BE2C (cell line): ENCODE measurements around the gene C1orf141.
"Not testable (repeated sequence)": the region's sequence is repeated elsewhere in the genome, so short reads cannot be mapped to it uniquely, and the experiment has no call there.

Experiments used
- DNase-seq: peaks from one replicate; pipeline ENCODE4 v3.0.0-alpha.2; 2020
- H3K27me3 ChIP-seq: fragments of 250-450 bp; sonication (Bioruptor Pico); 2 replicates; pipeline ENCODE4 v1.5.1; 2020; ENCODE audit warnings: mild to moderate bottlenecking
- H3K36me3 ChIP-seq: fragments of 250-450 bp; sonication (Bioruptor Pico); 2 replicates; pipeline ENCODE4 v1.5.1; 2020; ENCODE audit warnings: mild to moderate bottlenecking
- H3K4me1 ChIP-seq: fragments of 250-450 bp; sonication (Bioruptor Pico); 2 replicates; pipeline ENCODE4 v1.5.1; 2020
- H3K4me3 ChIP-seq: 2 replicates; pipeline ENCODE4 v1.5.1; 2011; ENCODE audit warnings: low read depth, low read length
- H3K9me3 ChIP-seq: fragments of 250-450 bp; sonication (Bioruptor Pico); 2 replicates; pipeline ENCODE4 v1.5.1; 2020
- CTCF ChIP-seq: IDR thresholded peaks from 2 replicates; pipeline ENCODE4 v1.5.1; 2012; ENCODE audit warnings: mild to moderate bottlenecking, low read depth, low read length

Gene C1orf141

GRCh38 chr1:67159233-67159632 is 24.5 kb upstream of the C1orf141 start:
- H3K36me3 ChIP-seq, result no peaks in the 10 kb centered on the region
- no peaks in the 10 kb centered on the region for H3K9me3 ChIP-seq
- H3K27me3 ChIP-seq, result no peaks in the 10 kb centered on the region
- no peak for DNase-seq
- H3K4me1 ChIP-seq, result no peaks in the 10 kb centered on the region
- no peak overlapping the region for H3K4me3 ChIP-seq
- TF ChIP-seq CTCF, result no peak

GRCh38 chr1:67158401-67158800 is 23.6 kb upstream of the C1orf141 start:
- H3K9me3 ChIP-seq, result no peaks in the 10 kb centered on the region
- no peaks in the 10 kb centered on the region for H3K4me1 ChIP-seq
- H3K27me3 ChIP-seq, result no peaks in the 10 kb centered on the region
- TF ChIP-seq CTCF, result no peak
- DNase-seq, result no peak
- no peak overlapping the region for H3K4me3 ChIP-seq
- no peaks in the 10 kb centered on the region for H3K36me3 ChIP-seq

- Histone ChIP-seq H3K27me3 (no peaks in the 10 kb centered on the region; the same call in 1 of the 2 replicates), H3K4me3 (no peak overlapping the region), H3K4me1 (no peaks in the 10 kb centered on the region), H3K36me3 (no peaks in the 10 kb centered on the region), H3K9me3 (no peaks in the 10 kb centered on the region)
- no peak for TF ChIP-seq CTCF
- DNase-seq, result no peak
Observed at GRCh38 chr1:67150931-67151330, 16.2 kb upstream of the C1orf141 start.

GRCh38 chr1:67149179-67149770 is 14.5 kb upstream of the C1orf141 start:
- Histone ChIP-seq H3K36me3 (no peaks in the 10 kb centered on the region), H3K9me3 (no peaks in the 10 kb centered on the region), H3K4me3 (no peak overlapping the region), H3K4me1 (no peaks in the 10 kb centered on the region), H3K27me3 (no peaks in the 10 kb centered on the region; the same call in 1 of the 2 replicates)
- DNase-seq, result peak; percentile 44
- TF ChIP-seq CTCF, result peak; percentile 68

- Histone ChIP-seq H3K27me3 (no peaks in the 10 kb centered on the region; the same call in 1 of the 2 replicates), H3K9me3 (no peaks in the 10 kb centered on the region), H3K4me1 (no peaks in the 10 kb centered on the region), H3K36me3 (no peaks in the 10 kb centered on the region), H3K4me3 (no peak overlapping the region)
- no peak for TF ChIP-seq CTCF
- no peak for DNase-seq
Observed at GRCh38 chr1:67148516-67149178, 13.9 kb upstream of the C1orf141 start.

GRCh38 chr1:67147973-67148372 is 13.2 kb upstream of the C1orf141 start:
- H3K27me3 ChIP-seq, result not testable (repeated sequence)

More at GRCh38 chr1:67147973-67148372, 13.2 kb upstream of the C1orf141 start:
- not testable (repeated sequence) for H3K4me3 ChIP-seq, H3K36me3 ChIP-seq, DNase-seq, H3K4me1 ChIP-seq, H3K9me3 ChIP-seq
